Activated gamma-delta T cell treated with anti-CD3 and anti-CD28 coated beads, Interleukin-2, amount 50 U/mL, for 16 hours (primary cell): Measurements from ENCODE around the gene NRIP1.
"Not testable (repeated sequence)": the region's sequence is repeated elsewhere in the genome, so short reads cannot be mapped to it uniquely, and the experiment has no call there.

Source experiments
- DNase-seq: peaks from one replicate; pipeline ENCODE4 v3.0.0-alpha.2; 2020; ENCODE audit warnings: low read depth

The NRIP1 gene

GRCh38 chr21:14975136-14975919, 89.5 kb downstream of the NRIP1 start:
- no peak for DNase-seq

- no peak for DNase-seq
These were observed 92.1 kb downstream of the NRIP1 start for GRCh38 chr21:14972678-14973077.

DNA sequence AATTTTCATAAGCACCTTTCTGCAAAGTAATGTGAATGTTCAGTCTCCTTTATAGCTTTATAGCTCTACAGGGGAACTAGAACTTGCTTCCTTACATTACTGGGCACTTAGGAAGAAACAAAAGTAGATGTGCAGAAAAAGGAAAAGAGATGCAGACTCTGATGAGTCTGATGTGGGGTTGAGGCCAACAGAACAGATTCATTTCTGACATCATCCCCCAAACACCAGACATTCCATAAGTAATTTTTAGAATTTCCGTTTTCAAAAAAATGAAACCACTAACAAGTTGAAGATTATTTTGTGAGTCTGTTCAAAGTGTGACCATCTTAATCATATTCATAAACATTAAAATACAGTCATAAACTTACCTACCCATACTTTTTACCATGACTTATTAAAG, 96.0 kb downstream of the NRIP1 start:
- no peak for DNase-seq

GRCh38 chr21:14968029-14968428, 96.8 kb downstream of the NRIP1 start:
- no peak for DNase-seq

DNA sequence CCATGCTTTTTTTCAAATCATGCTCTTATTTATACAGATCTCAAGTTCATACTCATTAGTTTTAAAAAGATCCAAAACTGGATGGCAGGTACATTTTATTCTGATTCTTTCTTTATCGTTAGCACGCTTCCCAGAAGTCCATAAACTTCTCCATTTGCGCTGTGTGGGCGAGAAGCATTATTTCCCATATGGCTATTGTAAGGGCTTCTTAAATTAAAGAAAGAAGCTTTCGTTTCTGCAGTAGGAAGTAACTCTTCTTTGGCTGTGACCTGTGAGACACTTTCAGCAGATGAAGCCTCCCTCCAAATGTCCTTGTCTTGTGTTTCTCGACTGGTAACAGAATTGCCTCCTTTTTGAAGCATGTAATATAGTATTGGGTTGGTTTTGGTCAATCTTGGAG, 100.2 kb downstream of the NRIP1 start:
- DNase-seq: no peak

DNA sequence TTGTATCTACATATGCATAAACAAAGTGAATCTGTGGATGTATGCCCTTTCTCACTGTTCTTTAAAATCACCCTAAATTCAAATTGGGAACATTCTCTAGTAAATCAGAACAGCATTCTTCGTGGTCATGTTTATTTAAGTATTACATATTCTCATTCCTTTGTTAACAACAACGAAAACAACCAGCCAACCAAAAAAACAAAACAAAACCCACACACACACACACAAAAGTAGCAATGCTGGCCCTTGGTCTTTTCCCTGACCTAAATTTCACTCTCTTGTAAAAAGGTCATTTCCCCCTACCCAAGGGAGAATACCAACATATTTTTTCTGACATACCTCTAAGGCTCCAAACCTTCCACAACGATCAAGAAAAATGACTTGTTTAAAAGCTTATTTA, 102.6 kb downstream of the NRIP1 start:
- DNase-seq: no peak

GRCh38 chr21:14961502-14961901, 103.3 kb downstream of the NRIP1 start:
- no peak for DNase-seq

GRCh38 chr21:14959343-14959742, 105.5 kb downstream of the NRIP1 start:
- no peak for DNase-seq

DNA sequence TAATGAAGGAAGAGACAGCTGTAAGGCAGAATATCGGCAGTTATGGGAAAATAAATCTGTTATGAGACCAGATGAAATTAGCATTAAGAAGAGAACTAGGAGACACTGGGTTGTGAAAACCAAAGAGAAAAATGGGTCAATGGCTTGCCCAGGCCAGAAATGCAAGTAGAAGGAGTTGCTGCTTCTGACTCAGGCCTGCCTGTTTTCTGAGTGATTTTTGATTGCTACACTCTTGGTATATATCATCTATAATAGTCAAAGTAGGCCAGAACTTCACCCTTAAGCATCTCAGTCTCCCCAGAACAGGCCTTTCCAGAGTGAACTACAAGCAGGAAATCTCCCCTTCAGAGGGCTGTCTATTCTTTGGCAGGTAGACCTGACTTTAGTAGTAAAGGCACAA, 107.0 kb downstream of the NRIP1 start:
- no peak for DNase-seq

DNA sequence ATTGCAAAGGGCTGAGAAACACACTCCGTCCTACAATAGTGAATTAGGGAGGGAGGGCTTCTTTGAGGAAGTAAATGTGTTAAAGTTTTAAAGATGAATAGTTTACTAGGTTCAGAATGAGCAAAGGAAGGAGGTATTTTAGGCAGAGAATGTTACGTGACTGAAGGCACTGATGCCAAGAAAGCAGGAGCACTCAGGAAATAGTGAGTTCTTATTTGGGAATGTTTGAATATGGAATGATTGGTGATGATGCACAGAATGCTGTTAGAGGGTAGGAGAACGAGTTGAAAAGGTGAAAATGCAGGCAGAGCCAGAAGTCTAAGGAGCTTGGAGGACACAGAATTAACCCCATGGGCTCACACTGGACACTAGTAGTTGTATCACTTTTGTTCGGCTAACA, 108.0 kb downstream of the NRIP1 start:
- DNase-seq: no peak

- no peak for DNase-seq
These were observed 108.8 kb downstream of the NRIP1 start for GRCh38 chr21:14955936-14956520.

DNA sequence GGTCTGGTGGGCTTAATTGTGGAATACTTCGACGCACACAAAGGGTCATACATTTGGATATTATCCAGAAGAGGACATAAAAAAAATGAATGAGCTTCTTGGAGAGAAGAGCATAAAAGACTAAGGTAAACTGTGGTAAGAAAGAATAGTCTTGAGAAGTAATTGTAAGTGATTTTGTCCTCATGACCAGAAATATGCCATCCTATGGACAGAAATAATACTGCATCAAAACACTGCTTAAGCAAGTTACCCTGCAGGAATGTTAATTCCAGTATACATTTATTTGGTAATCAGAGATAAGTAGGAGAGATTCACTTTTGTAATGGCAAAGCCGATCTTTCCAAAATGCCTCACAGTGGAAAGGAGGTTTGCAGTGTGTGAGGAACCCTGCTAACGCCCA, 111.9 kb downstream of the NRIP1 start:
- no peak for DNase-seq

GRCh38 chr21:14949603-14950002, 115.2 kb downstream of the NRIP1 start:
- DNase-seq: no peak

GRCh38 chr21:14947613-14948160, 117.1 kb downstream of the NRIP1 start:
- no peak for DNase-seq

DNA sequence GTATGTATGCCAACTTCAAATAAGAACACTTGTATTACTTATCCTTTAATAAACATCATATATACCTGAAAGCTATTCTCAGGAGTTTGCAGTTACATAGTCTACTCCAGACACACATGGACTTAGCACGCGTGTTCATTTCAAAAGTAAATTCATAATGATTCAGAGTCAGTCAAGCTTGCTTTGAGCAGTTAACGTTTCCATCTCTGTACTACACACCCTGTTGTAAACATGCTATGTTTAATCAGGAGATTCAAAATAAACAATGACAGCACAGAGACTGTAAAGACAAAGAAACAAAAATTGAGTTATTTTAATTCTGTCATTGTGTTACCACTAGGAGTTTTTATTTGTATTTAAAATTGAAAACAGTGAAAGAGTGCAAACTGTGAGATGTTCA, 119.6 kb downstream of the NRIP1 start:
- DNase-seq: no peak

- DNase-seq: no peak
These were observed 121.2 kb downstream of the NRIP1 start for GRCh38 chr21:14943616-14944015.

GRCh38 chr21:14942801-14943490, 121.9 kb downstream of the NRIP1 start:
- DNase-seq: no peak

DNA sequence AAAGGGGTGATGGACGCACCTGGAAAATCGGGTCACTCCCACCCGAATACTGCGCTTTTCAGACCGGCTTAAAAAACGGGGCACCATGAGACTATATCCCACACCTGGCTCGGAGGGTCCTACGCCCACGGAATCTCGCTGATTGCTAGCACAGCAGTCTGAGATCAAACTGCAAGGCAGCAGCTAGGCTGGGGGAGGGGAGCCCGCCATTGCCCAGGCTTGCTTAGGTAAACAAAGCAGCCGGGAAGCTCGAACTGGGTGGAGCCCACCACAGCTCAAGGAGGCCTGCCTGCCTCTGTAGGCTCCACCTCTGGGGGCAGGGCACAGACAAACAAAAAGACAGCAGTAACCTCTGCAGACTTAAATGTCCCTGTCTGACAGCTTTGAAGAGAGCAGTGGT, 137.5 kb downstream of the NRIP1 start:
- not testable (repeated sequence) for DNase-seq

- no peak for DNase-seq
These were observed 138.6 kb downstream of the NRIP1 start for GRCh38 chr21:14926186-14926585.

- DNase-seq: no peak
These were observed 141.3 kb downstream of the NRIP1 start for GRCh38 chr21:14923468-14923867.

GRCh38 chr21:14922980-14923379, 141.8 kb downstream of the NRIP1 start:
- no peak for DNase-seq

DNA sequence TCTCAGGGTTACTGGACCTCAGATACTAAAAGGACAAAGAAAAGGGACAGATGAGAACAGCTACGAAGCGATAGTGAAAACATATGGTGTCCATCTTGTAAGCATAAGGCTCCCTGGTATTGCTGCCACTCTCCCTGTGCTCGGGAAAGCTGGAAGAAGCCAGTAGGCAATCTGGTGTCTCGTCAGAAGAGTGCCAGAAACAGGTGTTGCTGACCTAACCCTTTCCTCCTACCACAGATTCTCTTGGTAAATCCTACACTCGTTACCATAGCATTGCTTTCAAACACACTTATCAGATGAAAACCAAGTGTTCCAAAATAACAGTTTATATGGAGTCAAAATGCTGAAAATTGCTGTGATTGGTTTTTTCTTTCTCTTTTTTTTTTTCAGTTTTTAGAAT, 146.3 kb downstream of the NRIP1 start:
- no peak for DNase-seq

GRCh38 chr21:14917762-14918161, 147.0 kb downstream of the NRIP1 start:
- DNase-seq: no peak
